Stimulated activated effector memory CD8-positive, alpha-beta T cell treated with anti-CD3 and anti-CD28 coated beads, Interleukin-12 subunit alpha, Interleukin-12 subunit beta, amount 100 ng/mL, for 72 hours (primary cell): Measurements from ENCODE around the gene COBL.

ENCODE experiments used
- ATAC-seq: fragments of 150-1000 bp; cut with Tn5 transposase; 2 replicates; pipeline ENCODE4 v1.10.0; 2021
- DNase-seq, 2 donors: peaks; one replicate each; pipeline ENCODE4 v3.0.0; 2021 to 2022; ENCODE audit warnings: low spot score in 2 of 2
- H3K27ac Mint-ChIP-seq: one replicate; pipeline ENCODE4 v1.8.0; 2022; ENCODE audit warnings: mild to moderate bottlenecking, mixed read lengths
- H3K36me3 Mint-ChIP-seq: one replicate; pipeline ENCODE4 v1.8.0; 2022; ENCODE audit warnings: mild to moderate bottlenecking, mixed read lengths
- H3K4me1 Mint-ChIP-seq: one replicate; pipeline ENCODE4 v1.8.0; 2022; ENCODE audit warnings: mixed read lengths
- H3K4me3 Mint-ChIP-seq: one replicate; pipeline ENCODE4 v1.8.0; 2022; ENCODE audit warnings: mild to moderate bottlenecking, mixed read lengths
- H3K9me3 Mint-ChIP-seq: one replicate; pipeline ENCODE4 v1.8.0; 2022; ENCODE audit warnings: mixed read lengths

COBL gene

DNA sequence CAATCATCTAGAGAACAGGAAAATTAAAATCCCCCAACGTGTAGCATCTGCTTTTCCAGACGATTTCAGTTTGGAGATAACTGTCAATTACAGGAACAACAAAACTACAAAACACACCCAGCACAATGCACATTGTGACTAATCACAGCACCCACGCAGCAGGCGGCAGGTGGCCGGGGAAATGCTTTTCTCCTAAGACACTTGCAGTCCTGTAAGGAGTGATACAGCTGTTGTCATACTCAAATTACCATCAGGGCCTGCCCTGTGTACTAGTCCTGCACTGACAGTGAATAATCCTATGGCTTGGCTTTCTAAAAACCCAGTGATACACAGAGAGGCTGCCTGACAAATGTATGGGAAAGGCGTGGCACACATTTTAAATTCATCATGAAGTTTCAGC lies 37.8 kb downstream of the COBL start:
- ATAC-seq: no peak
- H3K4me3 Mint-ChIP-seq: no peak overlapping the region

DNA sequence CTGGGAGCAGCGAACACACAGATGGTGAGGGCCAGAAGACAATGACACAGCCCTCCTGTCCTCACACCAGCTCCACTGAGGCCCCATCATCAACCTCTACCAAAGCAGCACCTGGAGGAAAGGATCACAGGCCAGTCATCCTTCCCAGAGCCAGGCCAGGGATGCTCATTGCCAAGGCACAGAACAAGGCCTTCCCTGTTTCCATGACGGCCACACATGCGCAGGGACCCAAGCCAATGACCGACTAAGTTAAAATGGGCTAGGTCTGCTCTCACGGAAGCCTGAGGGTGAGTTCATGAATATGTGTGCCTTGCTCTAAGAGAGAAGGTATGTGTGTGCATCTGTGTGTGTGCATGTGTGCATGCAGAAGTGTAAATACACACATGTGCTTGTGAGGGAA lies 39.6 kb downstream of the COBL start:
- Mint-ChIP-seq H3K9me3 (no peaks in the 10 kb centered on the region), H3K4me1 (no peaks in the 10 kb centered on the region), H3K36me3 (no peaks in the 10 kb centered on the region), H3K27ac (no peak overlapping the region), H3K4me3 (no peak overlapping the region)
- DNase-seq: peak in 1 of 2 donors; percentile 7
- peak; percentile 8 for ATAC-seq

More for the DNA sequence above, 37.8 kb downstream of the COBL start:
- peak in 1 of 2 donors; percentile 6 for DNase-seq
- no peaks in the 10 kb centered on the region for H3K36me3 Mint-ChIP-seq
- peaks cover 4% of the 10 kb centered on the region for H3K9me3 Mint-ChIP-seq
- no peak overlapping the region for H3K27ac Mint-ChIP-seq
- H3K4me1 Mint-ChIP-seq: no peaks in the 10 kb centered on the region

DNA sequence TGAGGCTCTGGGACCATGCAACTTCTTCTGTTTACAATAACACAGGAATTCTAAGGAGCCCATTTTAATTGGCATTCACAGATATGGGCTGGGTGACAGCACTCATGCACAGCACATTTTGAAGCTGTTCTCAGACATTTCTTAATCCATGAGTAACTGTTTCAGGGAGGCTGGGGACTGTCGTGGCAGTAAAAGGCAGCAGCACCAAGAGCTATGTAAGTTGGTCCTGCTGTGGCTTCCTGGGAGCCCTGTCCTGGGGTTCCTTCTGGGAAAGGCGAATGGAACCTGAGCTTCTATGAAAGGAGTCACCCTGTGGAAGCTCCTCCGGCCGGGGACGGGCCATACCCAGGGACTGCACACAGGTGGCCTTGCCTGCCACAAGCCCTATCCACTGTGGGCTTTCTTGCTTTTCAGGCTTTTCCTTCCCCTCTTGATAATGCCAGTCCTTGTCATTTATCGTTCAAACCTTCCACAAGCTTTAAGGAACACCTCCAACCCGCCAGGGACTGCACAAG lies 40.5 kb downstream of the COBL start:
- H3K9me3 Mint-ChIP-seq: no peaks in the 10 kb centered on the region
- H3K36me3 Mint-ChIP-seq: no peaks in the 10 kb centered on the region
- no peak overlapping the region for H3K27ac Mint-ChIP-seq
- H3K4me1 Mint-ChIP-seq: no peaks in the 10 kb centered on the region
- H3K4me3 Mint-ChIP-seq: no peak overlapping the region
- ATAC-seq: peak; percentile 9
- no peak for DNase-seq

DNA sequence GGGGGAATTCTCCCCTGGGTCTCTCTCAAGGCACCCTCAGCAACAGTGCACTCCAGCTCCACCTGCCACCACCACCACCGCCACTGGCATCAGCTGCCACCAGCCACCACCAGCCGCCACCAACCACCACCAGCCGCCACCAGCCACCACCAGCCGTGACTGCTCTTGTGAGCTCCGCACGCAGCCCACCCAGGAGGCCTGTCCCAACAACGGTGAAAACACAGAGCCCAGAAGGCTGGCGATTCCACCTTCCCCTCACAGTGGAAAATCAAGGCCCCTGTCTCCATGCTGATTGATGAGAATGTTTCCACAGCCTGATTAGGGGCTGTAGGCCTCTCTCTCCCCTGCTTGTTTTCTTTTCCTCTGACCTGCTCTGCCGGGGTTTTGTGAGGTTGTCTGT lies 41.1 kb downstream of the COBL start:
- ATAC-seq: no peak
- DNase-seq: no peak
- no peaks in the 10 kb centered on the region for H3K36me3 Mint-ChIP-seq
- H3K4me3 Mint-ChIP-seq: no peak overlapping the region
- H3K4me1 Mint-ChIP-seq: no peaks in the 10 kb centered on the region
- no peaks in the 10 kb centered on the region for H3K9me3 Mint-ChIP-seq
- no peak overlapping the region for H3K27ac Mint-ChIP-seq

DNA sequence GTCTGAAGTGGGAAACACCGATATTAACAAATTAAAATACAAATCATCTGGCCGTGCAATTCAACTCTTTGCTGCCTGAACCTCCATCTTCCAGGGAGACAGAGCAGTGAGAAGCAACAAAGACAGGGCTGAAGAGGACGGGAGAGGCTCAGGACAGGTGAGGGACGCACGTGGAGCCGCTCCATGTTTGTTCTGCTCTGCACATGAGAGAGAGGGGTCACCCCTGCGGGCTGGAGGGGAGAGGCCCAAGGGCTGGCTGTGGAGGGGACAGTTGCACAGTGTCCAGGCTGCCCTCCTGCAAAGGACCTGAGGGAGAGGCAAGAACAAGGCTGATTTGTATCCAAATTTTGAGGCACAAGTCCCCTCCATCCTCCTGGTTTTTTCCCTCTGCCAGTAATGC lies 41.7 kb downstream of the COBL start:
- Mint-ChIP-seq H3K36me3 (no peaks in the 10 kb centered on the region), H3K27ac (no peak overlapping the region), H3K4me1 (no peaks in the 10 kb centered on the region), H3K9me3 (no peaks in the 10 kb centered on the region), H3K4me3 (no peak overlapping the region)
- no peak for DNase-seq
- no peak for ATAC-seq

DNA sequence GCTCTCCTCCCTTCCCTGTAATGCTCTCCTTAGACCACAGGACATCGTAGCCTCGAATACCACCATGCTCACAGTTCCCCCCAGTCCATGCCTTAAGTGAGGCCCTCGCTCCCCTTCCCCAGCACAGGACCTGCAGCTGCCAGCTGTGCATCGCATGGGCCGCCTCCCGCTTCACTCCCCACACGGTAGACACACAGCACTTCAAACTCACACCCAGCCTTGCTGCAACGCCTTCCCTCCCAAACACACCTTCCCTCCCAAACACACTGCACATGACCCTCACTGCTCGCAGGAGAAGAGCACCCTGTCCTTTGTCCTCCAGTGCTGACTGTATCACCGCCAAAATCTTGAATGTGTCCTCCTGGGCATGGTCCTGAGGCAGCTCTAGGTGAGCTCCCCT lies 42.6 kb downstream of the COBL start:
- Mint-ChIP-seq H3K9me3 (no peaks in the 10 kb centered on the region), H3K4me3 (no peak overlapping the region), H3K36me3 (no peaks in the 10 kb centered on the region), H3K27ac (no peak overlapping the region), H3K4me1 (no peaks in the 10 kb centered on the region)
- ATAC-seq: peak; percentile 8
- no peak for DNase-seq

DNA sequence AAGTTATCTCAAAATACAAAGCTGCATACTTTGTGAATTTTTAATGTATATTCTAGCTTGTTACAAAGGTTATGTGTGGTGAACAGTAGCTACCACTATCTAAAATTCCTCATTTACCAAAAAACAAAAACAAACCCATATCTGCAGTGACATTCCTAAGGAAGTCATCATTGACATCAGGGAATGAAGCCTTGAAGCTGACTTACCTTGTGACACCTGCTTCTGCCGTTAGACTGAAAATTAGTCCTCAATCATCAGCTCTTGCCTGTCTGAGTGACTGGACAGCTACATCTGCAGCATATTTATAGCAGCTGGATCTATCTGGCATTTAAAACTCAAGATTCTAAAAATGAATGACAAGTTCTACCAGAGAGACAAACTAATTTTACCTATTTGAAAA lies 43.2 kb downstream of the COBL start:
- Mint-ChIP-seq H3K4me1 (no peaks in the 10 kb centered on the region), H3K9me3 (no peaks in the 10 kb centered on the region), H3K27ac (no peak overlapping the region), H3K4me3 (no peak overlapping the region), H3K36me3 (no peaks in the 10 kb centered on the region)
- ATAC-seq (no peak), DNase-seq (no peak)

DNA sequence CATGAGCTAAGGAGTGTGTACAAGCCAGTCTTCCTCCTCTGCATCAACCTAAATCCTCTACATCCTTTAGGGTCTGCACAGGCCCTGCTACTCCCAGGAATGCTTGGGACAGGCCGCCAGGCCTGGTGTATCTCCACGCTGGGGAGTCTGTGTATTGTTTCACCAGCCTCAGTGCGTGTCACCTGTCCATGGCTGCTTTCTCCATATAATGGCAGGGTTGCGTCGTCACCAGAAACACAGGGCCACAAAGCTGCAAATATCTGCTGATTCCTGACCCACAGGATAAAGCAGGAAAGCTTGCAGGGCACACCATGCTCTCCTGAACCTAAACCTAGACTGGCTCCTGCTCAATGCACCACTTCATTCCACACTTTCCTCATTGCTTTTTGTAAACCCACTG lies 45.6 kb downstream of the COBL start:
- DNase-seq: no peak
- Mint-ChIP-seq H3K36me3 (no peaks in the 10 kb centered on the region), H3K4me1 (no peaks in the 10 kb centered on the region), H3K9me3 (no peaks in the 10 kb centered on the region), H3K4me3 (no peak overlapping the region), H3K27ac (no peak overlapping the region)
- no peak for ATAC-seq

DNA sequence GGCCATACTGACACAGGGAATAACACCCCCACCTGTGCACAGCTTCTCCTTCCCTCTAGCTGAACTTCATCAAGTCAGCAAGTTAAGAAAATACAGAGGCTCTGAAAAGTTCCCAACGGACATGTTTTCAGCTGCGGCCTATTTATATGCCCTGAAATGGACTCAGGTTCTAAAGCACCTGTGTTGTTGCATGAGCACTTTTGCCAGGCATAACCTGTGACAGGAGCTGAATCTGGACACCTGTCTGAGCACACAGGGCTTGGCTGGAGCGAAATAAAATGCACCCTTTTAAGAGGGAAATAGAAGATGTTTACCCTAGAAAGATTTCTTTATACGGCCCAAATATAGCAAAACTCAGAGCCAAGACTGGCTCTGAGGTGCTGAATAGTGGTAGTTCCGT lies 46.7 kb downstream of the COBL start:
- Mint-ChIP-seq H3K36me3 (no peaks in the 10 kb centered on the region), H3K9me3 (no peaks in the 10 kb centered on the region), H3K4me1 (no peaks in the 10 kb centered on the region), H3K27ac (no peak overlapping the region), H3K4me3 (no peak overlapping the region)
- DNase-seq (no peak), ATAC-seq (no peak)

DNA sequence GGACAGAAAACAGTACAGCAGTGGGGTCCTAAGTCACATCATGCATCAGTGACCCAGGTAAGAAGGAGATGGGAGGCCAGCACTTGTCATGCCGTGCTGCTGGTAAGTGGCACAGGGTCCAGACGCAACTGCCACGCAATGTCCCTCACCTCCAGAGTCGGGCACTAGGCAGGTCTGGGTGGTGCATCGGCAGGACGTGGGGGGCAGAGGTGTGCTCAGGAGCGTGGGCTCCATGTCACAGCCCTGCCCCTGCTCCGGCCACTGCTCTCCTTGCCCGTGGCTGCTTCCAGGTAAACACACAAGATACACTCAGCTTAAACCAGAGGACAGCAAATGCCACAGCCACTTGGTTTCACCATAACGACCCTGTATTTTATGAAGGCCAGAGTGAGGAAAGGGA lies 47.3 kb downstream of the COBL start:
- H3K9me3 Mint-ChIP-seq: no peaks in the 10 kb centered on the region
- ATAC-seq (no peak), DNase-seq (no peak)
- H3K4me3 Mint-ChIP-seq: no peak overlapping the region
- no peaks in the 10 kb centered on the region for H3K36me3 Mint-ChIP-seq
- no peak overlapping the region for H3K27ac Mint-ChIP-seq
- H3K4me1 Mint-ChIP-seq: no peaks in the 10 kb centered on the region

DNA sequence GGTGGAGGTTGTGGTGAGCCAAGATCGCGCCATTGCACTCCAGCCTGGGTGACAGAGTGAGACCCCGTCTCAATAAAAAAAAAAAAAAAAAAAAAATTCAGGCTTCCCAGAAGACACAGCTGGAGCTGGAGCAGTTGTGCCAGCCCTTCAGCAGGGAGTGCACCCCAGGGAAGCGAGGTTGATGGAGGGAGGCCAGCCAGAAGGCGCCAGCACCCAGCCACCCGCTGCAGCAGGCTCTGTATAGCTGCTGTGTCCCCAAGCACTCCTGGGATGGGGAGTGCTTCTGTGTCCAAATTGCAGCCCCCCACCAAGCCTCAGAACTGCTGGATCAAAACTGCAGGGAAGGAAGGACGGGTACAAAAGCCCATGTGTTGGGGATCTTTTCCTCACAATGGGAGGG lies 47.8 kb downstream of the COBL start:
- H3K9me3 Mint-ChIP-seq: no peaks in the 10 kb centered on the region

DNA sequence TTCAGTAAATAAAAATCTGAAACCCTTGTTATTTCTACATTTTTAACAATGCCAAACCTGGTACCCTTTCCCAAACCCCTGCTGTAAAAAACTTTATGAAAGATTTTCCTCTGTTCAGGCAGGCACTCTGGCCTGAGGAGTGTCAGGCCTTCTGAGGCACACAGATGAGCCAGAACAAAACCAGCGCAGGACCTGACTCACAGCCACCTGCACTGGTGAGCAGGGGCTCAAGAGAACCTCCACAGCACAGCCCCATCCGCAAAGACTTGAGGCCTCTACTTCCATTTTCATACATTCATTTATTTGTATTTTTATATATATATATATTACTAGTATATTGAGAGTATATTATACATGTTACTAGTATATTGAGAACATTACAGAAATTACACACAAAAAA lies 49.4 kb downstream of the COBL start:
- DNase-seq (no peak), ATAC-seq (no peak)
- Mint-ChIP-seq H3K36me3 (no peaks in the 10 kb centered on the region), H3K4me1 (no peaks in the 10 kb centered on the region), H3K4me3 (no peak overlapping the region), H3K9me3 (no peaks in the 10 kb centered on the region), H3K27ac (no peak overlapping the region)

More for the DNA sequence above, 47.8 kb downstream of the COBL start:
- Mint-ChIP-seq H3K27ac (no peak overlapping the region), H3K36me3 (no peaks in the 10 kb centered on the region), H3K4me3 (no peak overlapping the region), H3K4me1 (no peaks in the 10 kb centered on the region)
- DNase-seq: no peak
- no peak for ATAC-seq

DNA sequence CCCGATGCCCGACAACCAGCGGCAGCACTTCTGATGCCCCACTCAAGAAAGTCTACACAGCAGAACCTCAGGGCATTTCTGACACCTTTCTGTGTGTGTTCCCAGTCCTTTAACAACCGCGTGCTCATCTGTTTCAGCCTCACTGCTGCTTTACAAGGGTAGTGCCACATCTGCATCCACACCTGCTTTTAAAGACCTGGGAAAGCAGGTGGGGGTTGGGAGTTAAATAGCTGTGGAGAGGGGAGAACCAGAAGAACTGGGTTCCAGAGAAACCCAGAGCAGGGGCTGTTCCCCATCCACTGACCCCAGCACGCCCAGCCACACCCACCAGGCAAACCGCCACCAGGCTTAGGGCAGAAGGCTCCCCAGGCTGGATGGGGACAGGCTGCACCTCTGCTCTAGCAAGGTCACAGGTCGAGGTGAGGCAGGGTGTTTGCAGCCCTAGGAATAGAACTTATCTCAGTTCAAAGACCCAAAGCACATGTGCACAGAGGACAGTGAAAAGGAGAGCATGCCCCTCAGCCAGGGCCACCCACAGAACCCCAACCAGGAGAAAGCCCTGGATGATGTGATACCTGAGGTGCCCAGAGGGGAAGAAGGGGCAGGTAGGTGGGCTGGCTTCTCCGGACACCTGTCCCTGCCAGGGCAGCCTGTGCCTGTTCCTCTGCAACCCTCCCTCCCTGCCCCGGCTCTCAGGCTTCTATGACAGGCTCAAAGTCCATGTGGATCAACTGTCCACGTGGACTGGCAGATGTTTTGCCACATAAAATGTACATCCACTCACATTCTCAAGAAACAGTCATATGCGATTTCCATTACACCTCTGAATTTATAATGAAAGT lies 51.3 kb downstream of the COBL start:
- H3K36me3 Mint-ChIP-seq: no peaks in the 10 kb centered on the region
- no peaks in the 10 kb centered on the region for H3K4me1 Mint-ChIP-seq
- ATAC-seq: no peak
- no peak overlapping the region for H3K4me3 Mint-ChIP-seq
- H3K9me3 Mint-ChIP-seq: no peaks in the 10 kb centered on the region
- no peak for DNase-seq
- H3K27ac Mint-ChIP-seq: no peak overlapping the region

DNA sequence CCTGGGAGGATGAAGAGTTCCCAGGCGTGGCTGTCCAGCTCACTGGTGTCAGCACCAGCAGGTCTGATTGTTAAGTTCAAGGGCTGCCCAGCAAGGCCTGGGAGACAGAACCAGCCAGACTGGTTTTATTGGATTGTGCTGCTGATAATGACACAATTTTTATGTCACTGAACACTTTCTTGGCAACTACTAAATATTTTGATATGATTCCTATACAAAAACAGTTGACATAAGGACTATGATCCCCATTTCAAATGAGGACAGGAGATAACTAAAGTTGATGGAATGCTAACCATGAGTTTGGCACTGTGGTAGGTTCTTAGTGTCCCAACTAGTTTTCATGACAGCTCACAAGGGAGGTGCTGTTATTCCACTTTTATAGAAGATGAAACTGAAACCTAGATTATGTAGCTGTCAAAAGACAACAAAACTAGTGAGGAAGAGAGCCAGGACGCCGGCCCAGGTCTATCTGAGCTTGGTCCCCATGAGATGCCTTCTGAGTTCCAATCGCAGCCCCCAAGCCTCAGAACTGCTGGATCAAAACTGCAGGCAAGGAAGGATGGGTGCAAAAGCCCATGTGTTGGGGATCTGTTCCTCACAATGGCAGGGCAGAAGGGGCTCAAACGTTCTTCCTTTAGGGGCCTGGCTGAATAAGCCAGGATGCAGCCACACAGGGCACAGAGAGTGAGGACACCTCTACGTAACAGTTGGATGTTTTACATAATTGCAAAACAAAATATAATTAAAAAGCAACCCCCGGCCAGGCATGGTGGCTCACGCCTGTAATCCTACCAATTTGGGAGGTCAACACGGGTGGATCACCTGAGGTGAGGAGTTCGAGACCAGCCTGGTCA lies 52.8 kb downstream of the COBL start:
- Mint-ChIP-seq H3K9me3 (no peaks in the 10 kb centered on the region), H3K27ac (no peak overlapping the region), H3K36me3 (no peaks in the 10 kb centered on the region), H3K4me3 (no peak overlapping the region), H3K4me1 (no peaks in the 10 kb centered on the region)
- ATAC-seq: no peak
- DNase-seq: no peak

DNA sequence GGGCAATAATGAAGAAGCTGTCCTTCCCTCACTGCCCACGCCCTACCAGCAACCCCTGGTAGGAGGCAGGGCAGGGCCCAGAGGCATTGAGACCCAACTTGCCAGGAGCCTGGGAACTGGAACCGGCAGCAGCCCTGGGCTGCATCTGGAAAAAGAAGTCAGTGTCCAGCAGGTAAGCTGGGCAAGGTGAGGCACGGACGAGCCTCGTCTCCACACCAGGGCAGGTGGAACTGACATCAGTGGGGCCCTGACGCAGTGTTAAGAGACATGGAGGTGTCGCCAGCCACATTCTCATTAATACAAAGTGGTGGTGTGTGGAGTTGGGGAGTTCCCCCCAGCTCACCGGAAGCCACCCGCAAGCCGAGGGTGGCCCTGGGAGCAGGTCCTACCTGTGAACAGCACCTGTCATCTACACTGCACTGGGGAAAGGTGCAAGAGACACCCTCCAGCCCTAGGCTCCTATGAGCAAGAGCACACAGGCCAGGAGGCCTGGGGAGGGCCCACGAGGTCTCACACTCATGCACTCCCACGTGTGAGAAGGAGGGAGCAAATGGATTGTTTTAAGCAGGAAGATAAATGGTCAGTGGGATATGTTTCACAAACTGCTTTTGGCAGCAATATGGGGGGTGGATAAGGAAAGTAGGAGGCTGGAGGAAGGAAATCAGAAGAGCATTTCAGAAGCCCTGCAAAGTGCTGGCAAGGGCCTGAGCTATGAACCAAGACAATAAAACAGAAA lies 53.6 kb downstream of the COBL start:
- no peaks in the 10 kb centered on the region for H3K36me3 Mint-ChIP-seq
- no peak overlapping the region for H3K27ac Mint-ChIP-seq
- no peak overlapping the region for H3K4me3 Mint-ChIP-seq
- ATAC-seq (no peak), DNase-seq (no peak)
- no peaks in the 10 kb centered on the region for H3K4me1 Mint-ChIP-seq
- no peaks in the 10 kb centered on the region for H3K9me3 Mint-ChIP-seq
